Measurements from ENCODE around the gene SUPT6H. TPM values are rescaled to one million over a fixed set of nuclear protein-coding genes. Genes with fewer than 3 reads are reported as not detected.

Gene SUPT6H
- total RNA-seq, 2 experiments from 2014 or later, result 80.6 to 85.8 TPM

- H3K27ac Mint-ChIP-seq, result peak overlapping the region; percentile 60
- no peak overlapping the region for H3K4me3 Mint-ChIP-seq
- peak; percentile 87 for ATAC-seq
- POLR2A ChIA-PET, result interaction anchor here (0.6 to 9.6 kb wide), 3 partner anchors 13 to 24 kb away, joined by 3 to 111 read pairs (median 3); partner anchors contain the start of genes NEK8 and TLCD1
- peaks cover 43% of the 10 kb centered on the region for H3K4me1 Mint-ChIP-seq
- intact Hi-C loops (cut with DNase I, micrococcal nuclease), result loop anchor here (1.0 to 5.0 kb wide), 2 partner anchors 23 to 92 kb away; partner anchors contain the start of gene FAM222B (in 1 of the 2)
- peak; percentile 96 for DNase-seq
- H3K27me3 Mint-ChIP-seq, result no peaks in the 10 kb centered on the region
- peaks cover 47% of the 10 kb centered on the region for H3K36me3 Mint-ChIP-seq (ENCODE audit: low read depth)
- no peaks in the 10 kb centered on the region for H3K9me3 Mint-ChIP-seq (ENCODE audit: low read depth)
- CTCF ChIA-PET, result interaction anchor here (0.5 to 11.0 kb wide), 28 partner anchors 10 to 1324 kb away, joined by 3 to 294 read pairs (median 3); partner anchors contain the start of genes FAM222B, NEK8, PHF12 and RPL23A
These were observed 88.4 kb downstream of the SUPT6H start for GRCh38 chr17:28750178-28751047.

- Mint-ChIP-seq H3K36me3 (ENCODE audit: low read depth) (peaks cover 39% of the 10 kb centered on the region), H3K27ac (no peak overlapping the region), H3K9me3 (ENCODE audit: low read depth) (no peaks in the 10 kb centered on the region), H3K4me3 (no peak overlapping the region), H3K27me3 (no peaks in the 10 kb centered on the region), H3K4me1 (peaks cover 33% of the 10 kb centered on the region)
- intact Hi-C loops (cut with DNase I, micrococcal nuclease), result loop anchor here in 1 of 2 experiments (5.0 kb wide), 1 partner anchor 91 kb away; the partner anchor contains the start of gene FAM222B
- ChIA-PET CTCF (interaction anchor here (0.6 to 11.0 kb wide), 10 partner anchors 9 to 214 kb away, joined by 3 to 294 read pairs (median 4); partner anchors contain the start of genes NEK8, RPL23A and TLCD1), POLR2A (interaction anchor here (0.5 to 9.6 kb wide), 6 partner anchors 11 to 186 kb away, joined by 3 to 111 read pairs (median 3); partner anchors contain the start of genes NEK8 and TLCD1)
- no peak for DNase-seq
- ATAC-seq, result no peak
These were observed 89.8 kb downstream of the SUPT6H start for GRCh38 chr17:28751600-28752366.

Other genes with a start within 250 kb of the SUPT6H start
- gene SLC13A2, start 188.6 kb upstream of the SUPT6H start, total RNA-seq, result not detected
- not detected for gene FOXN1, start 155.9 kb upstream of the SUPT6H start, total RNA-seq
- 10 to 100 TPM; 35.9 to 48.7 TPM for gene UNC119, start 109.6 kb upstream of the SUPT6H start, total RNA-seq
- 10 to 100 TPM; 38.7 to 41.4 TPM for gene PIGS, start 90.7 kb upstream of the SUPT6H start, total RNA-seq
- gene ALDOC, start 85.3 kb upstream of the SUPT6H start, total RNA-seq, result 100 to 1,000 TPM; 131 to 133 TPM
- gene SPAG5, start 63.2 kb upstream of the SUPT6H start, total RNA-seq, result 100 to 1,000 TPM; 142 to 165 TPM
- gene RSKR, start 48.0 kb upstream of the SUPT6H start, total RNA-seq, result 10 to 100 TPM; 17.6 to 21.4 TPM
- 100 to 1,000 TPM; 138 to 152 TPM for gene BLTP2, start 17.0 kb upstream of the SUPT6H start, total RNA-seq
- gene SDF2, start 299 bp upstream of the SUPT6H start, total RNA-seq, result 10 to 100 TPM; 36.6 to 37.2 TPM
- 1 to 10 TPM; 4.0 to 4.5 TPM for gene PROCA1, start 49.7 kb downstream of the SUPT6H start, total RNA-seq
- 10 to 100 TPM; 13.6 to 17.4 TPM for gene RAB34, start 55.7 kb downstream of the SUPT6H start, total RNA-seq
- 1,000 to 10,000 TPM; 2,164 to 2,505 TPM for gene RPL23A, start 57.8 kb downstream of the SUPT6H start, total RNA-seq
- 1 to 10 TPM; 8.5 to 8.7 TPM for gene TLCD1, start 64.0 kb downstream of the SUPT6H start, total RNA-seq
- 1 to 10 TPM; 3.8 to 4.0 TPM for gene NEK8, start 66.6 kb downstream of the SUPT6H start, total RNA-seq
- 100 to 1,000 TPM in 1 of 2 experiments, 10 to 100 TPM in 1; 96.5 to 117 TPM for gene TRAF4, start 81.8 kb downstream of the SUPT6H start, total RNA-seq
- 10 to 100 TPM; 16.8 to 20.8 TPM for gene FAM222B, start 180.6 kb downstream of the SUPT6H start, total RNA-seq
- gene ERAL1, start 192.8 kb downstream of the SUPT6H start, total RNA-seq, result 10 to 100 TPM; 51.5 to 74.8 TPM
- gene FLOT2, start 235.5 kb downstream of the SUPT6H start, total RNA-seq, result 10 to 100 TPM; 81.3 to 88.4 TPM
- 10 to 100 TPM; 23.3 to 29.5 TPM for gene DHRS13, start 240.9 kb downstream of the SUPT6H start, total RNA-seq